ENCODE results near the gene SIRPD. TPM values are rescaled to one million over a fixed set of nuclear protein-coding genes. Genes with fewer than 3 reads are reported as not detected.

SIRPD gene
- polyA plus RNA-seq, 1 donor from 2014 or later: not detected

GRCh38 chr20:1565461-1565860 is 8.0 kb upstream of the SIRPD start:
- H3K27me3 Mint-ChIP-seq: peaks cover 6% of the 10 kb centered on the region

DNA sequence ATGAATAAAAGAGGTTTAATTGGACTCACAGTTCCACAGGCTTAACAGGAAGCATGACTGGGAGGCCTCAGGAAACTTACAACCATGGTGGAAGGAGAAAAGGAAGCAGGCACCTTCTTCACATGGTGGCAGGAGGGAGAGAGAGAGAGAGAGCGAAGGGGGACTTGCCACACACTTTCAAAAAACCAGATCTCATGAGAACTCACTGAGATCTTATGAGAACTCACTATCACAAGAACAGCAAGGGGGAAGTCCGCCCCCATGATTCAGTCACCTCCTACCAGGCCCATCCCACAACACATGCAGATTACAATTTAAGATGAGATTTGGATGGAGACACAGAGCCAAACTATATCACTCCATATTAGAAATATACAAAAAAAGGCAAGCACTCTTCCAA is 6.1 kb upstream of the SIRPD start:
- H3K36me3 Mint-ChIP-seq: no peaks in the 10 kb centered on the region
- H3K27me3 Mint-ChIP-seq: peaks cover 6% of the 10 kb centered on the region
- peaks cover 0 to 4% (median 0%) of the 10 kb centered on the region in 3 donors for H3K4me1 Mint-ChIP-seq
- no peaks in the 10 kb centered on the region for H3K9me3 Mint-ChIP-seq
- H3K27ac Mint-ChIP-seq: no peak overlapping the region
- no peak overlapping the region for H3K4me3 Mint-ChIP-seq

More at GRCh38 chr20:1565461-1565860, 8.0 kb upstream of the SIRPD start:
- Mint-ChIP-seq H3K4me3 (no peak overlapping the region), H3K27ac (no peak overlapping the region), H3K4me1 (peaks cover 0 to 4% (median 0%) of the 10 kb centered on the region in 3 donors), H3K36me3 (no peaks in the 10 kb centered on the region), H3K9me3 (no peaks in the 10 kb centered on the region)

- Mint-ChIP-seq H3K27ac (peak overlapping the region in 1 of 3 donors; percentile 36), H3K36me3 (no peaks in the 10 kb centered on the region), H3K4me1 (peaks cover 0 to 4% (median 0%) of the 10 kb centered on the region in 3 donors)
These were observed 5.1 kb upstream of the SIRPD start for GRCh38 chr20:1562622-1563021.

GRCh38 chr20:1561350-1561749 is 3.8 kb upstream of the SIRPD start:
- no peaks in the 10 kb centered on the region for H3K27me3 Mint-ChIP-seq
- H3K9me3 Mint-ChIP-seq: peaks cover 0 to 2% (median 2%) of the 10 kb centered on the region in 3 donors
- H3K4me3 Mint-ChIP-seq: no peak overlapping the region
- H3K36me3 Mint-ChIP-seq: no peaks in the 10 kb centered on the region
- peak overlapping the region in 1 of 3 donors; percentile 60 for H3K27ac Mint-ChIP-seq
- peaks cover under 1 to 4% (median 1%) of the 10 kb centered on the region in 3 donors for H3K4me1 Mint-ChIP-seq

More at GRCh38 chr20:1562622-1563021, 5.1 kb upstream of the SIRPD start:
- no peak overlapping the region for H3K4me3 Mint-ChIP-seq
- no peaks in the 10 kb centered on the region for H3K9me3 Mint-ChIP-seq
- H3K27me3 Mint-ChIP-seq: peaks cover 2% of the 10 kb centered on the region

DNA sequence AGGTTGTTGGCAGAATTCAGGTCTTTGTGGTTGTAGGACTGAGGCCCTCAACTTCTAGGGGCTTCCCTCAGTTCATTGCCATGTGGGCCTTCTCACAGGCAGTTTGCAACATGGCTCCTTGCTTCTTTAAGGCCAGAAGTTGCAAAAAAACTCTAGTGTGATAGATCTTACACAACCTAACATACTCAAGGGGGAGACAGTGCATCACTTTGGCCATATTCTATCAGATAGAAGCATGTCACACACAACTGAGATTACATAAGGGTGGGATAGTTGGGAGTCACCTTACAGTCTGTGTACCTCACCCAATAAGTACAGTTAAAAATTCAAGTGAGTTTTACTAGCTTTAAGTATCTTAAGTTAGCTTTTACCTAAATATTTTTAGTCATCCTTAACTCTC is 1.6 kb downstream of the SIRPD start:
- H3K4me1 Mint-ChIP-seq: peaks cover 0 to 3% (median 2%) of the 10 kb centered on the region in 3 donors
- no peaks in the 10 kb centered on the region for H3K27me3 Mint-ChIP-seq
- H3K36me3 Mint-ChIP-seq: no peaks in the 10 kb centered on the region
- H3K4me3 Mint-ChIP-seq: no peak overlapping the region
- H3K27ac Mint-ChIP-seq: no peak overlapping the region
- peaks cover 0 to 3% (median 3%) of the 10 kb centered on the region in 3 donors for H3K9me3 Mint-ChIP-seq

DNA sequence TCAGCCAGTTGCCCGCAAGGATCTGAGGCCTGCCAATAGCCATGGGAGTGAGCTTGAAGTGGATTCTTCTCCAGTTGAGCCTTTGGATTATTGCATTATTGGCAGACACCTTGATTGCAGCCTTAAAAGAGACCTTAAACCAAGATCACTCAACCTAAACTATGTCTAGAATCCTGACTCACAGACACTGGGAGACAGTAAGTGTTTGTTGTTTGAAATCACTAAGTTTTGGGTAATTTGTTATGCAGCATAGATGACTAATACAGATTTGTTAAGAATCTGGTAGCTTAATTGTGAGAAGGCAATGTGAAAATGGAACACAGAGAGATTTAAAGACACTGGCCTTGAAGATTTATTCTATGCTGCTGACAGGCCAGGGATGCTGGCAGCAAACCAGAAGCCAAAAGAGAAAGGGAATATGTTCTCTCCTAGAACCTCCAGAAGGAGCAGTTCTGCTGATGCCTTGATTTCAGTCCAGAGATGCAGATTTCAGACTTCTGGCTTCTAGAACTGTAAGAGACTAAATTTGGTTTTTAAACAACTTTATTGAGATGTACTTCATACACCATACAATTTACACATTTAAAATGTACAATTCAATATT is 17.6 kb downstream of the SIRPD start:
- Mint-ChIP-seq H3K27me3 (no peaks in the 10 kb centered on the region), H3K27ac (no peak overlapping the region), H3K9me3 (no peaks in the 10 kb centered on the region)

GRCh38 chr20:1538655-1539054 is 18.9 kb downstream of the SIRPD start:
- H3K4me1 Mint-ChIP-seq: peaks cover 26 to 42% (median 40%) of the 10 kb centered on the region in 3 donors
- H3K4me3 Mint-ChIP-seq: peak overlapping the region in 1 of 4 donors; percentile 91
- H3K36me3 Mint-ChIP-seq: peaks cover 1% of the 10 kb centered on the region
- no peak overlapping the region for H3K27ac Mint-ChIP-seq
- H3K27me3 Mint-ChIP-seq: no peaks in the 10 kb centered on the region
- no peaks in the 10 kb centered on the region for H3K9me3 Mint-ChIP-seq

More for the DNA sequence above, 17.6 kb downstream of the SIRPD start:
- H3K4me3 Mint-ChIP-seq: no peak overlapping the region
- peaks cover 1% of the 10 kb centered on the region for H3K36me3 Mint-ChIP-seq
- peaks cover 26 to 44% (median 40%) of the 10 kb centered on the region in 3 donors for H3K4me1 Mint-ChIP-seq

- no peaks in the 10 kb centered on the region for H3K27me3 Mint-ChIP-seq
- no peaks in the 10 kb centered on the region for H3K9me3 Mint-ChIP-seq
- H3K27ac Mint-ChIP-seq: peak overlapping the region in 2 of 3 donors; percentile 12 to 59
- H3K4me1 Mint-ChIP-seq: peaks cover 26 to 42% (median 38%) of the 10 kb centered on the region in 3 donors
- H3K36me3 Mint-ChIP-seq: peaks cover 1% of the 10 kb centered on the region
- peak overlapping the region; percentile 54 to 91 (median 66) for H3K4me3 Mint-ChIP-seq
These were observed 19.8 kb downstream of the SIRPD start for GRCh38 chr20:1537731-1538058.

DNA sequence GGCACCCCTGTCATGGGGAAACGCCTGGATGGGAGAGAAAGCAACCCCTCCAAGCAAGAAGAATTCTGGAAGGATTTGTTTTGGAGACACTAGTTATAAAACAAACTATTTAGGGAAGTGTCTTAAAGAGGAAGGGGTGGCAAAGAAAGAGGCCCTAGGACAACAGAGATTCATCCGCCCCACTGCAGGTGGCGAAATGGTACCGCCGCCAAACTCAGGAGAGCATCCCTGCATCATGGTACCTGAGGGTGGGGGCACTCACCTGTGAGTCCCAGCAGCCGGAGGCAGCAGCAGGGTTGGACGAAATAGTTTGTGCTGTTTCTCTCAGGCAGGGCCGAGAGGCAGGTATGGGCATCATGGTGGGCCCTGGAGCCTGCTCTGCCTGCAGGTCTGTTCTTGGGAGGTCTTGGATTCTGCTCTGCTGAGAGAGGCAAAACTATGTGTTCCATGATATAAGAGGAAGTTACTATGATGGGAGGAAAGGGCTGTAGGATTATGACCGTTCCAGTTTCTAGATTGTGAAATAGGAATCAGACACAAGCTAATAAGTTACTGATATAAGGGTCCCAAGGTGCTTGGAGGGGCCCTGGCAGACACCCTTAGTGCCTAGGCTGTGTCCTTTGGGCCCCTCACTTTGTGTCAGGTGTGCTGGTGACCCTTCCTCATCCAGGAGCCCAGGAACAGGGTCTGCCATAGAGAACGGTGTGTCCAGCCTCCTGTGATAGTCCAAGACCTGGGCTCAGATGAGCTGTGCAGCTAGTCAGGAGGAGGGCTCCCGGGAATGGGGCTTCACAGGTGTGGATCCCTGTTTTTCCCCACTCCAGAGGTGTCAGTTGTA is 20.4 kb downstream of the SIRPD start:
- H3K27me3 Mint-ChIP-seq: no peaks in the 10 kb centered on the region
- H3K4me1 Mint-ChIP-seq: peaks cover 26 to 36% (median 33%) of the 10 kb centered on the region in 3 donors
- peak overlapping the region; percentile 54 to 91 (median 66) for H3K4me3 Mint-ChIP-seq
- peaks cover 1% of the 10 kb centered on the region for H3K36me3 Mint-ChIP-seq
- peak overlapping the region in 2 of 3 donors; percentile 51 to 59 for H3K27ac Mint-ChIP-seq
- H3K9me3 Mint-ChIP-seq: no peaks in the 10 kb centered on the region

- Mint-ChIP-seq H3K4me3 (peak overlapping the region in 3 of 4 donors; percentile 5 to 63 (median 49)), H3K36me3 (no peaks in the 10 kb centered on the region), H3K9me3 (no peaks in the 10 kb centered on the region), H3K4me1 (peaks cover 26 to 35% (median 33%) of the 10 kb centered on the region in 3 donors), H3K27me3 (no peaks in the 10 kb centered on the region), H3K27ac (peak overlapping the region; percentile 40 to 59 (median 51))
These were observed 21.9 kb downstream of the SIRPD start for GRCh38 chr20:1535420-1536175.

DNA sequence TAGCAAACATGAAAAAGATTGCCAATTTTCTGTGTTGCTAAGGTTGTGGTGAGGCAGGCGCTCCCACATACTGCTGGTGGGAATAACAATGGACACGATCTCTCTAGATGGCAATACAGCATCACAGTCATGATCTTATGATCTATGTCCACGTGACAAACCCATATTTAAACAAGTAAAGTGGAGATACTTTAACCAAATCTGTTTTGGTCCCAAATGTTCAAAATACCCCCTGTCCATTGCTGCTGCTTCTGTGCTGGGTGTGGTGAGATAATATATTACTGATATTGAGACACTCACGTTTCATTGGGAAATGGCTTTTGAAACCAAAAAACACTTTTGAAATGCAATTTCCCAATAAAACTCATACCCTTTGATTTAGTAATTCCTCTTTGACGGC is 23.0 kb downstream of the SIRPD start:
- peaks cover 26 to 35% (median 33%) of the 10 kb centered on the region in 3 donors for H3K4me1 Mint-ChIP-seq
- H3K9me3 Mint-ChIP-seq: no peaks in the 10 kb centered on the region
- H3K36me3 Mint-ChIP-seq: no peaks in the 10 kb centered on the region
- H3K27ac Mint-ChIP-seq: peak overlapping the region in 1 of 3 donors; percentile 20
- no peak overlapping the region for H3K4me3 Mint-ChIP-seq
- H3K27me3 Mint-ChIP-seq: no peaks in the 10 kb centered on the region

- Mint-ChIP-seq H3K4me1 (peaks cover 18 to 30% (median 26%) of the 10 kb centered on the region in 3 donors), H3K27me3 (peaks cover 2% of the 10 kb centered on the region), H3K4me3 (no peak overlapping the region), H3K36me3 (no peaks in the 10 kb centered on the region), H3K9me3 (peaks cover 0 to 3% (median 2%) of the 10 kb centered on the region in 3 donors), H3K27ac (no peak overlapping the region)
These were observed 24.4 kb downstream of the SIRPD start for GRCh38 chr20:1533059-1533458.

- Mint-ChIP-seq H3K9me3 (peaks cover 0 to 3% (median 2%) of the 10 kb centered on the region in 3 donors), H3K27me3 (peaks cover 2% of the 10 kb centered on the region)
These were observed 28.7 kb downstream of the SIRPD start for GRCh38 chr20:1528811-1529210.

GRCh38 chr20:1527923-1528322 is 29.6 kb downstream of the SIRPD start:
- H3K4me1 Mint-ChIP-seq: peaks cover 12 to 18% (median 17%) of the 10 kb centered on the region in 3 donors
- H3K9me3 Mint-ChIP-seq: peaks cover 0 to 3% (median 2%) of the 10 kb centered on the region in 3 donors
- H3K36me3 Mint-ChIP-seq: no peaks in the 10 kb centered on the region
- no peak overlapping the region for H3K4me3 Mint-ChIP-seq
- H3K27ac Mint-ChIP-seq: no peak overlapping the region
- H3K27me3 Mint-ChIP-seq: peaks cover 2% of the 10 kb centered on the region

More at GRCh38 chr20:1528811-1529210, 28.7 kb downstream of the SIRPD start:
- H3K4me1 Mint-ChIP-seq: peaks cover 7 to 17% (median 13%) of the 10 kb centered on the region in 3 donors
- no peaks in the 10 kb centered on the region for H3K36me3 Mint-ChIP-seq
- H3K27ac Mint-ChIP-seq: no peak overlapping the region
- H3K4me3 Mint-ChIP-seq: no peak overlapping the region

All from IgD-negative memory B cell (primary cell).